HG03066 (cell line): ENCODE data around the gene SPEM1.

ENCODE experiments used
- ATAC-seq: cut with Tn5 transposase; IDR thresholded peaks from one replicate; pipeline ENCODE4 v1.9.1; 2021; ENCODE audit warnings: low read depth; ENCODE audit not compliant: unreplicated experiment

Gene SPEM1

GRCh38 chr17:7419819-7420610 lies at the start of gene SPEM1:
SPEM1 (plus strand) TSS chr17:7420324; CDS start chr17:7420385, 61 bp downstream.
- ATAC-seq, result no peak

GRCh38 chr17:7370853-7371252 lies 49.3 kb upstream of the SPEM1 start:
- no peak for ATAC-seq

- ATAC-seq, result no peak
Observed at GRCh38 chr17:7374353-7374752, 45.8 kb upstream of the SPEM1 start.

GRCh38 chr17:7379134-7379533 lies 41.0 kb upstream of the SPEM1 start:
- no peak for ATAC-seq

GRCh38 chr17:7380321-7380720 lies 39.8 kb upstream of the SPEM1 start:
- no peak for ATAC-seq

GRCh38 chr17:7380855-7381683 lies 39.1 kb upstream of the SPEM1 start, which contains the start of gene TNK1:
TNK1 (plus strand) TSS chr17:7381089; CDS start chr17:7382927, 1,838 bp downstream.
- no peak for ATAC-seq

- no peak for ATAC-seq
Observed at GRCh38 chr17:7382901-7383300, 37.2 kb upstream of the SPEM1 start.

- no peak for ATAC-seq
Observed at GRCh38 chr17:7383371-7383741, 36.8 kb upstream of the SPEM1 start.

- ATAC-seq, result no peak
Observed at GRCh38 chr17:7383742-7384488, 36.2 kb upstream of the SPEM1 start.

- no peak for ATAC-seq
Observed at GRCh38 chr17:7384489-7385081, 35.5 kb upstream of the SPEM1 start.

GRCh38 chr17:7388856-7389255 lies 31.3 kb upstream of the SPEM1 start:
- ATAC-seq, result no peak

GRCh38 chr17:7389924-7390910 lies 29.9 kb upstream of the SPEM1 start:
- ATAC-seq, result no peak

- no peak for ATAC-seq
Observed at GRCh38 chr17:7391307-7391706, 28.8 kb upstream of the SPEM1 start.

- ATAC-seq, result no peak
Observed at GRCh38 chr17:7392696-7393612, 27.2 kb upstream of the SPEM1 start.

- ATAC-seq, result peak; percentile 44
Observed at GRCh38 chr17:7393613-7394451, 26.3 kb upstream of the SPEM1 start.

- ATAC-seq, result peak; percentile 75
Observed at GRCh38 chr17:7394452-7395191, 25.5 kb upstream of the SPEM1 start, which contains the start of gene PLSCR3. PLSCR3 (minus strand) TSS chr17:7394525; CDS start chr17:7394110, 415 bp downstream.

- ATAC-seq, result no peak
Observed at GRCh38 chr17:7396147-7396546, 24.0 kb upstream of the SPEM1 start.
